IMR-90 (cell line): ENCODE results near the gene NGB. TPM values are rescaled to one million over a fixed set of nuclear protein-coding genes. Genes with fewer than 3 reads are reported as not detected.

ENCODE experiments used
- ATAC-seq: fragments of 200-7000 bp; cut with Tn5 transposase; 2 replicates; pipeline ENCODE4 v1.9.1; 2020; ENCODE audit warnings: low read depth, mild to moderate bottlenecking, moderate library complexity
- BruUV-seq: library from RNA; stranded (reverse); fragments of 400-500 nt; replicated peaks from 2 replicates; lab custom pipeline; 2021; lab: Mats Ljungman, UMichigan
- CTCF ChIA-PET: fragments of 300-600 bp; formaldehyde crosslinking; extraction: SDS; loops from one replicate; lab custom pipeline; 2021; ENCODE audit warnings: antibody characterized with exemption; lab: Yijun Ruan, JAX
- POLR2A ChIA-PET: fragments of 300-600 bp; sonication (Branson Sonifier 250); formaldehyde crosslinking; loops from one replicate; lab custom pipeline; 2022; ENCODE audit warnings: antibody characterized with exemption; ENCODE audit not compliant: unreplicated experiment; lab: Charles Lee
- DNase-seq: peaks from one replicate; pipeline ENCODE4 v3.0.0; 2013
- H2AFZ ChIP-seq: replicated peaks from 2 replicates; pipeline ENCODE3; 2013; ENCODE audit warnings: low read length, mild to moderate bottlenecking; ENCODE audit not compliant: poor library complexity
- H2AK5ac ChIP-seq: 2 replicates; pipeline ENCODE4 v1.6.1; 2013; ENCODE audit warnings: low read depth, low read length, inconsistent platforms
- H2AK9ac ChIP-seq: replicated peaks from 2 replicates; pipeline ENCODE3; 2013; ENCODE audit warnings: mild to moderate bottlenecking, low read depth, low read length, moderate library complexity; ENCODE audit not compliant: poor library complexity
- H2BK120ac ChIP-seq: 2 replicates; pipeline ENCODE4 v1.6.1; 2013; ENCODE audit warnings: low read depth, low read length, inconsistent platforms
- H2BK15ac ChIP-seq: 3 replicates; pipeline ENCODE4 v1.6.1; 2013; ENCODE audit warnings: low read depth, low read length, inconsistent platforms
- H2BK20ac ChIP-seq: 2 replicates; pipeline ENCODE4 v1.6.1; 2013; ENCODE audit warnings: low read depth, mild to moderate bottlenecking, inconsistent platforms, low read length, moderate library complexity
- H2BK5ac ChIP-seq: 2 replicates; pipeline ENCODE4 v1.6.1; 2013; ENCODE audit warnings: mild to moderate bottlenecking, low read depth, low read length, inconsistent platforms; ENCODE audit not compliant: poor library complexity, severe bottlenecking
- H3K14ac ChIP-seq: replicated peaks from 2 replicates; pipeline ENCODE4 v1.6.1; 2013; ENCODE audit warnings: low read depth, low read length, inconsistent platforms
- H3K18ac ChIP-seq: 2 replicates; pipeline ENCODE4 v1.6.1; 2013; ENCODE audit warnings: low read depth, low read length, control low read depth
- H3K23ac ChIP-seq: 2 replicates; pipeline ENCODE4 v1.6.1; 2013; ENCODE audit warnings: low read depth, low read length, inconsistent platforms
- H3K27ac ChIP-seq: 2 replicates; pipeline ENCODE4 v1.5.1; 2013; ENCODE audit warnings: mild to moderate bottlenecking, control low read depth, low read length; ENCODE audit not compliant: insufficient read depth
- H3K27me3 ChIP-seq: 2 replicates; pipeline ENCODE4 v1.6.1; 2013; ENCODE audit warnings: low read length; ENCODE audit not compliant: control insufficient read depth, insufficient read depth
- H3K36me3 ChIP-seq: 2 replicates; pipeline ENCODE4 v1.6.1; 2013; ENCODE audit warnings: low read length, mixed read lengths; ENCODE audit not compliant: control insufficient read depth, insufficient read depth
- H3K4ac ChIP-seq: 2 replicates; pipeline ENCODE4 v1.6.1; 2013; ENCODE audit warnings: low read depth, low read length, inconsistent platforms
- H3K4me1 ChIP-seq: 2 replicates; pipeline ENCODE4 v1.6.1; 2013; ENCODE audit warnings: low read length, mixed read lengths; ENCODE audit not compliant: control insufficient read depth, insufficient read depth
- H3K4me2 ChIP-seq: 2 replicates; pipeline ENCODE4 v1.6.1; 2013; ENCODE audit warnings: low read depth, mild to moderate bottlenecking, control low read depth, low read length, moderate library complexity
- H3K4me3 ChIP-seq: 2 replicates; pipeline ENCODE4 v1.5.1; 2013; ENCODE audit warnings: low read depth, mild to moderate bottlenecking, control low read depth, low read length, moderate library complexity; ENCODE audit not compliant: insufficient read depth
- H3K56ac ChIP-seq: 2 replicates; pipeline ENCODE4 v1.6.1; 2013; ENCODE audit warnings: low read length, inconsistent platforms; ENCODE audit not compliant: insufficient read depth; ENCODE audit errors: extremely low read depth
- H3K79me1 ChIP-seq, 2 experiments: 2 replicates each; pipeline ENCODE4 v1.6.1; 2013; ENCODE audit warnings: low read length in 2 of 2, inconsistent platforms in 1 of 2, low read depth in 1 of 2
- H3K9ac ChIP-seq: 2 replicates; pipeline ENCODE4 v1.6.1; 2013; ENCODE audit warnings: low read depth, low read length, control low read depth
- H3K9me1 ChIP-seq: 2 replicates; pipeline ENCODE4 v1.6.1; 2013; ENCODE audit warnings: low read length, inconsistent platforms; ENCODE audit not compliant: insufficient read depth
- H3K9me3 ChIP-seq: 2 replicates; pipeline ENCODE4 v1.6.1; 2013; ENCODE audit warnings: low read length; ENCODE audit not compliant: control insufficient read depth, insufficient read depth
- H4K20me1 ChIP-seq: 2 replicates; pipeline ENCODE4 v1.6.1; 2013; ENCODE audit warnings: low read length, inconsistent platforms; ENCODE audit not compliant: insufficient read depth
- H4K5ac ChIP-seq: 2 replicates; pipeline ENCODE4 v1.6.1; 2013; ENCODE audit warnings: mild to moderate bottlenecking, low read depth, low read length, control low read depth
- H4K8ac ChIP-seq, 2 experiments: 2 replicates each; pipeline ENCODE4 v1.6.1; 2013; ENCODE audit warnings: low read depth in 2 of 2, low read length in 2 of 2, control low read depth in 1 of 2, inconsistent platforms in 1 of 2
- H4K91ac ChIP-seq: 2 replicates; pipeline ENCODE4 v1.6.1; 2013; ENCODE audit warnings: low read depth, low read length, inconsistent platforms; ENCODE audit not compliant: insufficient read depth
- BHLHE40 ChIP-seq: fragments of 150-350 bp; IDR thresholded peaks from 2 replicates; pipeline ENCODE4 v1.6.1; 2016; ENCODE audit warnings: mild to moderate bottlenecking, low read depth, low read length
- CEBPB ChIP-seq: IDR thresholded peaks from 2 replicates; pipeline ENCODE4 v1.6.1; 2012; ENCODE audit warnings: low read depth, low read length, improper control_type of control experiment
- CHD1 ChIP-seq: IDR thresholded peaks from 2 replicates; pipeline ENCODE4 v1.6.1; 2012; ENCODE audit warnings: low read depth, low read length, improper control_type of control experiment
- CTCF ChIP-seq: conservative IDR thresholded peaks from 2 replicates; pipeline ENCODE4 v1.5.1; 2012; ENCODE audit warnings: mild to moderate bottlenecking, low read depth, low read length, improper control_type of control experiment
- ELK1 ChIP-seq: fragments of 150-350 bp; IDR thresholded peaks from 2 replicates; pipeline ENCODE4 v1.6.1; 2016; ENCODE audit warnings: low read depth, mild to moderate bottlenecking, low read length, moderate library complexity, borderline replicate concordance
- FOS ChIP-seq: fragments of 150-350 bp; IDR thresholded peaks from 2 replicates; pipeline ENCODE4 v1.6.1; 2016; ENCODE audit warnings: low read depth, low read length
- MAFK ChIP-seq: IDR thresholded peaks from 2 replicates; pipeline ENCODE4 v1.6.1; 2012; ENCODE audit warnings: low read depth, low read length, improper control_type of control experiment
- MAZ ChIP-seq: IDR thresholded peaks from 2 replicates; pipeline ENCODE4 v1.6.1; 2012; ENCODE audit warnings: low read depth, mild to moderate bottlenecking, low read length, improper control_type of control experiment, moderate library complexity, borderline replicate concordance
- MXI1 ChIP-seq: IDR thresholded peaks from 2 replicates; pipeline ENCODE4 v1.6.1; 2012; ENCODE audit warnings: low read depth, mild to moderate bottlenecking, low read length, moderate library complexity, borderline replicate concordance
- POLR2A ChIP-seq: IDR thresholded peaks from 2 replicates; pipeline ENCODE4 v1.6.1; 2012; ENCODE audit warnings: mild to moderate bottlenecking, low read depth, low read length
- RAD21 ChIP-seq: IDR thresholded peaks from 2 replicates; pipeline ENCODE4 v1.6.1; 2012; ENCODE audit warnings: low read length, improper control_type of control experiment
- RCOR1 ChIP-seq: IDR thresholded peaks from 2 replicates; pipeline ENCODE4 v1.6.1; 2012; ENCODE audit warnings: mild to moderate bottlenecking, low read length, improper control_type of control experiment; ENCODE audit not compliant: insufficient replicate concordance
- RFX5 ChIP-seq: IDR thresholded peaks from 2 replicates; pipeline ENCODE4 v1.8.0; 2012; ENCODE audit warnings: low read depth, mild to moderate bottlenecking, low read length, moderate library complexity
- SMC3 ChIP-seq: fragments of 150-350 bp; IDR thresholded peaks from 2 replicates; pipeline ENCODE4 v1.6.1; 2016; ENCODE audit warnings: low read depth, mild to moderate bottlenecking, antibody characterized with exemption, low read length, moderate library complexity
- WGBS, 2 experiments: methylation state at CpG; one replicate each; pipeline versions ENCODE4 v1.1.5 to v1.1.7; 2013; ENCODE audit warnings: missing lambda C conversion rate in 2 of 2; ENCODE audit not compliant: insufficient read length in 1 of 2; ENCODE audit errors: extremely low coverage in 2 of 2; 5-methylcytosine and 5-hydroxymethylcytosine counted together
- dilution Hi-C: fragments of 300-500 bp; cut with HindIII; formaldehyde crosslinking; loops from one replicate; pipeline ENCODE4 v1.14.3; 2018; ENCODE audit warnings: low sequenced_read_pairs; ENCODE audit not compliant: unreplicated experiment
- in situ Hi-C: fragments of 300-500 bp; cut with MboI; formaldehyde crosslinking; loops from 3 replicates; pipeline ENCODE4 v1.14.3; 2019; ENCODE audit warnings: low sequenced_read_pairs, inconsistent platforms, mixed read lengths
- intact Hi-C: fragments of 100-400 bp; cut with micrococcal nuclease; formaldehyde crosslinking; loops from 2 replicates; pipeline ENCODE4 v1.10.0; 2022
- polyA plus RNA-seq, 3 experiments: library from polyadenylated mRNA; depleted of rRNA; stranded (reverse); fragments of >200 nt; gene quantifications; 2 replicates each; pipeline ENCODE4 v1.2.3, GENCODE V29; 2012; ENCODE audit warnings: low replicate concordance in 1 of 3
- total RNA-seq: library from RNA; depleted of rRNA; stranded (reverse); fragments of >200 nt; gene quantifications from 2 replicates; pipeline ENCODE4 v1.2.3, GENCODE V29; 2012
- TF ChIP-seq, protein P1 (sequence below): fragments of 150-350 bp; IDR thresholded peaks from 2 replicates; pipeline ENCODE4 v1.6.1; 2017; ENCODE audit warnings: mild to moderate bottlenecking, antibody characterized with exemption, low read length, low read depth

NGB gene
- total and polyA plus RNA-seq, 2 of the 4 experiments (the other 2 are of a cell fraction): not detected

GRCh38 chr14:77231721-77232120 is 39.3 kb downstream of the NGB start:
- Histone ChIP-seq H3K79me1 (no peaks in the 10 kb centered on the region), H3K18ac (no peak overlapping the region), H3K36me3 (no peaks in the 10 kb centered on the region), H3K9me3 (no peaks in the 10 kb centered on the region), H3K56ac (no peak overlapping the region), H3K27me3 (peaks cover 1% of the 10 kb centered on the region; the same call in 1 of the 2 replicates), H2BK5ac (no peak overlapping the region), H3K4me2 (no peak overlapping the region), H3K27ac (no peak overlapping the region), H2AFZ (no peak overlapping the region), H2AK9ac (no peak overlapping the region), H3K9ac (no peak overlapping the region), H4K8ac (no peak overlapping the region), H4K91ac (no peak overlapping the region), H2AK5ac (no peak overlapping the region), H3K23ac (no peak overlapping the region), H2BK120ac (no peak overlapping the region), H2BK20ac (no peak overlapping the region), H3K4ac (no peak overlapping the region), H2BK15ac (no peak overlapping the region), H3K4me3 (no peak overlapping the region), H4K20me1 (no peaks in the 10 kb centered on the region), H4K5ac (no peak overlapping the region), H3K9me1 (no peaks in the 10 kb centered on the region), H3K14ac (no peak overlapping the region), H3K4me1 (no peaks in the 10 kb centered on the region)
- intact Hi-C loops: no loop called here
- POLR2A ChIA-PET: no interaction called here
- DNase-seq: no peak
- BruUV-seq: no TSS peak
- no peak for ATAC-seq
- 30% methylated on average over 2 of the region's 3 CpGs; no CpG with 5 or more reads in 1 of the 2 experiments for WGBS, 2 experiments
- TF ChIP-seq, protein P1, sequence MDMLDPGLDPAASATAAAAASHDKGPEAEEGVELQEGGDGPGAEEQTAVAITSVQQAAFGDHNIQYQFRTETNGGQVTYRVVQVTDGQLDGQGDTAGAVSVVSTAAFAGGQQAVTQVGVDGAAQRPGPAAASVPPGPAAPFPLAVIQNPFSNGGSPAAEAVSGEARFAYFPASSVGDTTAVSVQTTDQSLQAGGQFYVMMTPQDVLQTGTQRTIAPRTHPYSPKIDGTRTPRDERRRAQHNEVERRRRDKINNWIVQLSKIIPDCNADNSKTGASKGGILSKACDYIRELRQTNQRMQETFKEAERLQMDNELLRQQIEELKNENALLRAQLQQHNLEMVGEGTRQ: no peak
- TF ChIP-seq SMC3 (no peak), MXI1 (no peak), RCOR1 (no peak), CTCF (no peak), CEBPB (no peak), BHLHE40 (no peak), RFX5 (no peak), ELK1 (no peak), RAD21 (no peak), MAZ (no peak), MAFK (no peak), FOS (no peak), CHD1 (no peak), POLR2A (no peak)
- in situ Hi-C loops: no loop called here
- CTCF ChIA-PET: no interaction called here
- dilution Hi-C loops: no loop called here
